ENCODE data around the gene TP53I11. TPM values are rescaled to one million over a fixed set of nuclear protein-coding genes. Genes with fewer than 3 reads are reported as not detected.
A peak's percentile ranks its signal among the peaks of the same experiment; 100 is the strongest.

TP53I11 gene
- total RNA-seq, 3 donors from 2014 or later (not counting 1 experiment from before 2014, with no cell fraction given), result 3.7 to 13.9 (median 9.2) TPM

- Histone ChIP-seq H3K27ac (ENCODE audit: low read length) (no peak overlapping the region), H3K4me3 (ENCODE audit: low read length) (no peak overlapping the region), H3K27me3 (ENCODE audit: control insufficient read depth, insufficient read depth, low read length) (no peaks in the 10 kb centered on the region), H3K4me1 (ENCODE audit: control insufficient read depth, insufficient read depth, low read length) (no peaks in the 10 kb centered on the region), H3K9me3 (ENCODE audit: control insufficient read depth, insufficient read depth, low read length) (no peaks in the 10 kb centered on the region), H3K36me3 (ENCODE audit: control insufficient read depth, insufficient read depth, low read length) (no peaks in the 10 kb centered on the region)
- H3K4me3 Mint-ChIP-seq, result no peak overlapping the region
- peak in 1 of 2 donors; percentile 50 for DNase-seq
- no peaks in the 10 kb centered on the region for H3K36me3 Mint-ChIP-seq
- WGBS (ENCODE audit: insufficient coverage), result 90% methylated on average over 3 of the region's 3 CpGs
- no peaks in the 10 kb centered on the region for H3K4me1 Mint-ChIP-seq
- peak in 2 of 3 donors; percentile 38 to 54 for ATAC-seq
- H3K27me3 Mint-ChIP-seq (ENCODE audit: low read depth in 2 of 2), result peaks cover 20 to 24% of the 10 kb centered on the region in 2 donors
- H3K9me3 Mint-ChIP-seq, result no peaks in the 10 kb centered on the region
- TF ChIP-seq CTCF (IDR thresholded peaks at IDR 0.05), result no peak
- intact Hi-C loops (cut with micrococcal nuclease), result no loop called here
- no peak overlapping the region for H3K27ac Mint-ChIP-seq
These were observed 50.7 kb downstream of the TP53I11 start for GRCh38 chr11:44899959-44900358.

- H3K4me3 ChIP-seq (ENCODE audit: low read length), result no peak overlapping the region
- H3K27me3 ChIP-seq (ENCODE audit: control insufficient read depth, insufficient read depth, low read length), result peaks cover 2% of the 10 kb centered on the region
- H3K27me3 Mint-ChIP-seq (ENCODE audit: low read depth in 2 of 2), result peaks cover 10 to 20% of the 10 kb centered on the region in 2 donors
- H3K4me3 Mint-ChIP-seq, result no peak overlapping the region
- peak; percentile 68 for TF ChIP-seq CTCF (IDR thresholded peaks at IDR 0.05)
- no peaks in the 10 kb centered on the region for H3K4me1 Mint-ChIP-seq
- intact Hi-C loops (cut with micrococcal nuclease), result loop anchor here (1.0 kb wide), 1 partner anchor 167 kb away; no protein-coding TSS in a partner anchor
- H3K27ac ChIP-seq (ENCODE audit: low read length), result no peak overlapping the region
- no peaks in the 10 kb centered on the region for H3K36me3 Mint-ChIP-seq
- no peaks in the 10 kb centered on the region for H3K36me3 ChIP-seq (ENCODE audit: control insufficient read depth, insufficient read depth, low read length)
- H3K9me3 ChIP-seq (ENCODE audit: control insufficient read depth, insufficient read depth, low read length), result no peaks in the 10 kb centered on the region
- no peaks in the 10 kb centered on the region for H3K9me3 Mint-ChIP-seq
- 52% methylated on average over 19 of the region's 21 CpGs for WGBS (ENCODE audit: insufficient coverage)
- H3K27ac Mint-ChIP-seq, result no peak overlapping the region
- no peaks in the 10 kb centered on the region for H3K4me1 ChIP-seq (ENCODE audit: control insufficient read depth, insufficient read depth, low read length)
- DNase-seq, result peak; percentile 47 to 76
- peak; percentile 59 to 87 (median 80) for ATAC-seq
These were observed 56.7 kb downstream of the TP53I11 start for GRCh38 chr11:44893846-44894617.

- H3K4me3 Mint-ChIP-seq, result no peak overlapping the region
- Histone ChIP-seq H3K27me3 (ENCODE audit: control insufficient read depth, insufficient read depth, low read length) (peaks cover 2% of the 10 kb centered on the region), H3K36me3 (ENCODE audit: control insufficient read depth, insufficient read depth, low read length) (no peaks in the 10 kb centered on the region), H3K4me3 (ENCODE audit: low read length) (no peak overlapping the region), H3K9me3 (ENCODE audit: control insufficient read depth, insufficient read depth, low read length) (no peaks in the 10 kb centered on the region), H3K4me1 (ENCODE audit: control insufficient read depth, insufficient read depth, low read length) (no peaks in the 10 kb centered on the region), H3K27ac (ENCODE audit: low read length) (no peak overlapping the region)
- TF ChIP-seq CTCF (IDR thresholded peaks at IDR 0.05), result no peak
- intact Hi-C loops (cut with micrococcal nuclease), result no loop called here
- 93% methylated on average over 10 of the region's 10 CpGs for WGBS (ENCODE audit: insufficient coverage)
- peaks cover 10 to 20% of the 10 kb centered on the region in 2 donors for H3K27me3 Mint-ChIP-seq (ENCODE audit: low read depth in 2 of 2)
- no peaks in the 10 kb centered on the region for H3K4me1 Mint-ChIP-seq
- no peak overlapping the region for H3K27ac Mint-ChIP-seq
- DNase-seq (no peak), ATAC-seq (no peak)
- H3K9me3 Mint-ChIP-seq, result no peaks in the 10 kb centered on the region
- no peaks in the 10 kb centered on the region for H3K36me3 Mint-ChIP-seq
These were observed 57.3 kb downstream of the TP53I11 start for GRCh38 chr11:44893308-44893822.

Measured in natural killer cell (primary cell).